ENCODE results near the gene CREB3L2. TPM values are rescaled to one million over a fixed set of nuclear protein-coding genes. Genes with fewer than 3 reads are reported as not detected.
A peak's percentile ranks its signal among the peaks of the same experiment; 100 is the strongest.

Gene CREB3L2
- total RNA-seq, 1 donor from 2014 or later: 50.6 TPM

DNA sequence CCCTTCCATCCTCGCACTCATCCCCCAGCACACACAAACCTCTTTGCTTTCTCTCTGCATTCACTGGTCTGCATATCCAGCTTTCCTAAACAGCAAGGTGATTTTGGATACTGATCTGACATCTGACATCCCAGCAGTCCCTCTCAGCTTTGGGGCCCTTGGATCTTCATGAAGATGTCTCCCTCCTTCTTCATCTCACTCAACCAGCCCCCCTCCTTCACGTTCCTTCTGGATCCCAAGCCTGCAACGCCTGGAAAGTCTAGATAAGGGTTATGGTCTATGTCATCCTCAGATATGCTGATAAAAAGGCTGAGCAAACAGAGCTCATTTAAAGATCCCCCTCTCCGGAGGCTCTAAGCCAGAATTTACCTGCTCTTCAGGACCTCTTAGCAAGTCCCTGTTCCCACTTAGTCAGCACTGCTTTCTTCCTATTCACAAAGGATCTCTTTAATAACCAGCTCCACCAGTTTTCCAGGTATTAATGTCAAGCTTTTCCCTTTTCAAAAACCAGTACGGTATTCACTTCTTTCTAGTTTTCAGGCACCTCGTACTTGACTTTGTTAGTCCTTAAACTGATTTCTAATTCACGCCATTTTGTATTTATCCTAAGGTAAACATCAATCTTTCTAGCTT is 38.9 kb downstream of the CREB3L2 start:
- TF ChIP-seq, protein P1, sequence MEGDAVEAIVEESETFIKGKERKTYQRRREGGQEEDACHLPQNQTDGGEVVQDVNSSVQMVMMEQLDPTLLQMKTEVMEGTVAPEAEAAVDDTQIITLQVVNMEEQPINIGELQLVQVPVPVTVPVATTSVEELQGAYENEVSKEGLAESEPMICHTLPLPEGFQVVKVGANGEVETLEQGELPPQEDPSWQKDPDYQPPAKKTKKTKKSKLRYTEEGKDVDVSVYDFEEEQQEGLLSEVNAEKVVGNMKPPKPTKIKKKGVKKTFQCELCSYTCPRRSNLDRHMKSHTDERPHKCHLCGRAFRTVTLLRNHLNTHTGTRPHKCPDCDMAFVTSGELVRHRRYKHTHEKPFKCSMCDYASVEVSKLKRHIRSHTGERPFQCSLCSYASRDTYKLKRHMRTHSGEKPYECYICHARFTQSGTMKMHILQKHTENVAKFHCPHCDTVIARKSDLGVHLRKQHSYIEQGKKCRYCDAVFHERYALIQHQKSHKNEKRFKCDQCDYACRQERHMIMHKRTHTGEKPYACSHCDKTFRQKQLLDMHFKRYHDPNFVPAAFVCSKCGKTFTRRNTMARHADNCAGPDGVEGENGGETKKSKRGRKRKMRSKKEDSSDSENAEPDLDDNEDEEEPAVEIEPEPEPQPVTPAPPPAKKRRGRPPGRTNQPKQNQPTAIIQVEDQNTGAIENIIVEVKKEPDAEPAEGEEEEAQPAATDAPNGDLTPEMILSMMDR (IDR thresholded peaks at IDR 0.05; ENCODE audit: unreplicated experiment): no peak
- H3K27ac Mint-ChIP-seq (ENCODE audit: unreplicated experiment): no peak overlapping the region
- DNase-seq (ENCODE audit: low spot score): no peak
- H3K9me3 Mint-ChIP-seq (ENCODE audit: unreplicated experiment): no peaks in the 10 kb centered on the region
- peaks cover 4% of the 10 kb centered on the region for H3K27me3 Mint-ChIP-seq (ENCODE audit: unreplicated experiment)
- peaks cover 13% of the 10 kb centered on the region for H3K36me3 Mint-ChIP-seq (ENCODE audit: low read depth, unreplicated experiment)
- peaks cover 28% of the 10 kb centered on the region for H3K4me1 Mint-ChIP-seq (ENCODE audit: unreplicated experiment)
- peak overlapping the region; percentile 47 for H3K4me3 Mint-ChIP-seq (ENCODE audit: unreplicated experiment)

DNA sequence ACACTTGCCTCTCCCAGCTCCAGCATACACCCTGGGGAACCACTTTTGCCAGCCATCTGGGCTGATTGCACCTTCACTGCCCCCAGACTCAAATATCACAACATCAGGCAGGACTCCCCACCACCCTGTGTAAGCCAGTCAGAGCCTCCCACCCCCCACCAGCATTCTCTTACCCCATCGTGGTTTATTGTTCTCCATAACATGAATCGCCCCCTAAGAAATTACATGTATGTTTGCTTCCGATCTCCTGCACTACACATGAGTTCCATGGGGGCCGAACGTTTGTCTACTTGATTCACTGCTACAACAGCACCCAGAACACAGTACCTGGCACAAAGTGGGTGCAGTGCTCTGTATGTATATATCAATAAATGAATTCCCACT is 39.4 kb downstream of the CREB3L2 start:
- Mint-ChIP-seq H3K9me3 (ENCODE audit: unreplicated experiment) (no peaks in the 10 kb centered on the region), H3K27ac (ENCODE audit: unreplicated experiment) (peak overlapping the region; percentile 14), H3K4me3 (ENCODE audit: unreplicated experiment) (no peak overlapping the region), H3K27me3 (ENCODE audit: unreplicated experiment) (peaks cover 4% of the 10 kb centered on the region), H3K36me3 (ENCODE audit: low read depth, unreplicated experiment) (peaks cover 9% of the 10 kb centered on the region), H3K4me1 (ENCODE audit: unreplicated experiment) (peaks cover 23% of the 10 kb centered on the region)
- DNase-seq (ENCODE audit: low spot score): no peak
- TF ChIP-seq, protein P1 (IDR thresholded peaks at IDR 0.05; ENCODE audit: unreplicated experiment): no peak

DNA sequence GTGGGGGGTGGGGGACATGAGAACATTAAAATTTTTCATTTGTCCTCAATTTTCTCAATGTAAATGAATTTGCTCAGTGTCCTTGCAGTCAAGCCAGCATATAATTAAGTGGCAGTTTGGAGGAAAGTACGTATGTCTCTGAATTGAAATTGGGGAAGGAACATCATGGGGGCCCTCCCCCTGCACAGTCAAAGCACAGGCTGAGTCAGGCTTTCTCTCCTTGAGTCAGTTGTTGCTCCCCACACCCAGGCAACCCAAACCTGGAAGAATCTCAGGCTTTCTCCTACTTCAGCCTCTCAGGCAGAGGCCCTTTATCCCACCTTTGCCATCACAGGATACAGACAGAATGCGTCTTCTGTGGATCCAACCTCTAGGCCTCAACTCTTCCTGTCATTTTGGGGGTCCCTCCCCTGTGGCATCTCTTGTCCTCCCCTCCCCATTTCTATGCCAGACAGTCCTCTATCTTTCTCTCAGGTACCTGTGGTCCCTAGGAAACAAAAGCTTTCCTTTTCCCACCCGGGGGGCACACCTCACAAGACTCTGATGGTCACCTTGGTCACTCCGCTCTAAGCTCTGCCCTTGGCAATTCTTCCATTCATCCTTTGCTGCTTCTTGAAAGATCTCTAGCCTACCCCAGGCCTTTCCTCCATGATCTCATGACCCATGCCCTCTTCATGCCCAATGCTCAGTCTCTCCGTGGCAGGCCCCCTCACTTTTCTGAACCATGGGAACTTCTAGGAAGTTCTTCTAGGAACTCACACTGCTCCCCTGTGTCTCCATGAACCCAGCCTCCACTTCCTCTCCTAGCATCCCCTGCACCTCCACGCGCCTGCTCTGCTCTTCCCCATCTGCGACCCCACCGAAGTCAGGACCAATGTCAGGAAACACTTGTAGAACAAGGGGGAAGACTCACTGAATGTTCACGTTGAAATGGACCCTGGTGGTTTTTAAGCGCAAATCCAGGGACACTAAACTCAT is 40.4 kb downstream of the CREB3L2 start:
- H3K27ac Mint-ChIP-seq (ENCODE audit: unreplicated experiment): no peak overlapping the region
- no peak for DNase-seq (ENCODE audit: low spot score)
- H3K4me1 Mint-ChIP-seq (ENCODE audit: unreplicated experiment): peaks cover 22% of the 10 kb centered on the region
- H3K9me3 Mint-ChIP-seq (ENCODE audit: unreplicated experiment): no peaks in the 10 kb centered on the region
- peaks cover 9% of the 10 kb centered on the region for H3K36me3 Mint-ChIP-seq (ENCODE audit: low read depth, unreplicated experiment)
- TF ChIP-seq, protein P1 (IDR thresholded peaks at IDR 0.05; ENCODE audit: unreplicated experiment): no peak
- H3K4me3 Mint-ChIP-seq (ENCODE audit: unreplicated experiment): no peak overlapping the region
- H3K27me3 Mint-ChIP-seq (ENCODE audit: unreplicated experiment): peaks cover 4% of the 10 kb centered on the region

DNA sequence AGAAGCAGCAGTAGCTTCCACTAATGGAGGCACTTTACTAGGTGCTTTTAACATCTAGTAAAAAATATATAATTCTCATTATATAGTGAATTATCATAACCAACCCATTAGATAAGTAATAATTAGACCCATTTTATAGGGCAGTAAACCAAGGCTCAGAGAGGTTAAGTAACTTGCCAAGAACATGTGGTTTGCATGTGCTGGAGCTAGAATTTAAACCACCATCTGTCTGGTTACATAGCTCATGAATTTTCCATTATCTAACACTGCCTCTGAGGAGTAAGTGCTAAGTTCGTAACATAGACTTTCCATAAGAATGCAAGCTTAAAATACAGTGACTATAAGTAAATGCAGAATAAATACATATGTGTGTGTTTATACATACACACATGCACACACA is 41.9 kb downstream of the CREB3L2 start:
- Mint-ChIP-seq H3K4me1 (ENCODE audit: unreplicated experiment) (peaks cover 20% of the 10 kb centered on the region), H3K27me3 (ENCODE audit: unreplicated experiment) (peaks cover 4% of the 10 kb centered on the region), H3K27ac (ENCODE audit: unreplicated experiment) (no peak overlapping the region), H3K4me3 (ENCODE audit: unreplicated experiment) (no peak overlapping the region), H3K9me3 (ENCODE audit: unreplicated experiment) (no peaks in the 10 kb centered on the region), H3K36me3 (ENCODE audit: low read depth, unreplicated experiment) (peaks cover 9% of the 10 kb centered on the region)
- DNase-seq (ENCODE audit: low spot score): no peak
- TF ChIP-seq, protein P1 (IDR thresholded peaks at IDR 0.05; ENCODE audit: unreplicated experiment): no peak
